ENCODE results near the gene FNBP1L. TPM values are rescaled to one million over a fixed set of nuclear protein-coding genes. Genes with fewer than 3 reads are reported as not detected.

FNBP1L gene
- polyA plus RNA-seq, 1 donor (not counting 4 experiments of a cell fraction or from before 2014, with no cell fraction given) = 22.9 TPM

GRCh38 chr1:93503816-93504215 lies 55.9 kb downstream of the FNBP1L start:
- Histone ChIP-seq H3K27ac (ENCODE audit: control insufficient read depth, insufficient read depth, low read length) (no peak overlapping the region), H2AFZ (ENCODE audit: control insufficient read depth, low read length) (no peak overlapping the region), H3K9ac (ENCODE audit: control insufficient read depth, extremely low read depth, insufficient read depth, low read length) (no peak overlapping the region), H3K9me1 (ENCODE audit: control insufficient read depth, extremely low read depth, insufficient read depth, low read length) (no peaks in the 10 kb centered on the region), H3K36me3 (ENCODE audit: control insufficient read depth in 2 of 2, extremely low read depth in 1 of 2, insufficient read depth in 2 of 2, low read length in 2 of 2) (no peaks in the 10 kb centered on the region), H3K9me3 (ENCODE audit: control insufficient read depth, low read depth, low read length) (no peaks in the 10 kb centered on the region), H3K27me3 (ENCODE audit: control insufficient read depth, extremely low read depth, insufficient read depth, low read length) (no peaks in the 10 kb centered on the region), H3K79me2 (ENCODE audit: control insufficient read depth, insufficient read depth, low read length) (peaks cover 2% of the 10 kb centered on the region), H3K4me3 (ENCODE audit: control insufficient read depth in 2 of 3, extremely low read depth in 1 of 3, insufficient read depth in 2 of 3, low read depth in 1 of 3, low read length in 3 of 3) (no peak overlapping the region), H4K20me1 (ENCODE audit: control insufficient read depth, extremely low read depth, insufficient read depth, low read length) (peaks cover 3% of the 10 kb centered on the region), H3K4me1 (ENCODE audit: control insufficient read depth, extremely low read depth, insufficient read depth, low read length) (peaks cover 3% of the 10 kb centered on the region), H3K4me2 (ENCODE audit: control insufficient read depth, extremely low read depth, insufficient read depth, low read depth, low read length) (no peak overlapping the region)
- DNase-seq (ENCODE audit: low read depth, low spot score) (no peak), FAIRE-seq (no peak)
- dilution Hi-C loops (cut with MboI; ENCODE audit: extremely low pct_ligation_motif_present, low sequenced_read_pairs) = no loop called here
- TF ChIP-seq EZH2 (IDR thresholded peaks at IDR 0.05; ENCODE audit: low read length) (no peak), CTCF (optimal IDR thresholded peaks at IDR 0.05 in 1 of 3, IDR thresholded peaks at IDR 0.05 in 1 of 3, conservative IDR thresholded peaks at IDR 0.05 in 1 of 3; ENCODE audit: extremely low read depth in 1 of 3, insufficient read depth in 2 of 3, low read length in 3 of 3) (no peak)

GRCh38 chr1:93504247-93505033 lies 56.5 kb downstream of the FNBP1L start:
- H4K20me1 ChIP-seq (ENCODE audit: control insufficient read depth, extremely low read depth, insufficient read depth, low read length) = peaks cover 3% of the 10 kb centered on the region
- H3K4me2 ChIP-seq (ENCODE audit: control insufficient read depth, extremely low read depth, insufficient read depth, low read depth, low read length) = no peak overlapping the region
- peaks cover 2% of the 10 kb centered on the region for H3K79me2 ChIP-seq (ENCODE audit: control insufficient read depth, insufficient read depth, low read length)
- H3K27me3 ChIP-seq (ENCODE audit: control insufficient read depth, extremely low read depth, insufficient read depth, low read length) = no peaks in the 10 kb centered on the region
- no peak overlapping the region for H3K9ac ChIP-seq (ENCODE audit: control insufficient read depth, extremely low read depth, insufficient read depth, low read length)
- H3K27ac ChIP-seq (ENCODE audit: control insufficient read depth, insufficient read depth, low read length) = no peak overlapping the region
- H3K4me3 ChIP-seq (ENCODE audit: control insufficient read depth in 2 of 3, extremely low read depth in 1 of 3, insufficient read depth in 2 of 3, low read depth in 1 of 3, low read length in 3 of 3) = no peak overlapping the region
- no peak overlapping the region for H2AFZ ChIP-seq (ENCODE audit: control insufficient read depth, low read length)
- FAIRE-seq (no peak), DNase-seq (ENCODE audit: low read depth, low spot score) (no peak)
- peaks cover 3% of the 10 kb centered on the region for H3K4me1 ChIP-seq (ENCODE audit: control insufficient read depth, extremely low read depth, insufficient read depth, low read length)
- no peaks in the 10 kb centered on the region for H3K36me3 ChIP-seq (ENCODE audit: control insufficient read depth in 2 of 2, extremely low read depth in 1 of 2, insufficient read depth in 2 of 2, low read length in 2 of 2)
- no peak for TF ChIP-seq EZH2 (IDR thresholded peaks at IDR 0.05; ENCODE audit: low read length)
- TF ChIP-seq CTCF (optimal IDR thresholded peaks at IDR 0.05 in 1 of 3, IDR thresholded peaks at IDR 0.05 in 1 of 3, conservative IDR thresholded peaks at IDR 0.05 in 1 of 3; ENCODE audit: extremely low read depth in 1 of 3, insufficient read depth in 2 of 3, low read length in 3 of 3) = no peak
- dilution Hi-C loops (cut with MboI; ENCODE audit: extremely low pct_ligation_motif_present, low sequenced_read_pairs) = no loop called here
- no peaks in the 10 kb centered on the region for H3K9me1 ChIP-seq (ENCODE audit: control insufficient read depth, extremely low read depth, insufficient read depth, low read length)
- H3K9me3 ChIP-seq (ENCODE audit: control insufficient read depth, low read depth, low read length) = no peaks in the 10 kb centered on the region
